ENCODE results near the gene CTNNA3. TPM values are rescaled to one million over a fixed set of nuclear protein-coding genes. Genes with fewer than 3 reads are reported as not detected.

CTNNA3 gene
- total RNA-seq, 1 experiment from 2014 or later, result 0.32 TPM

DNA sequence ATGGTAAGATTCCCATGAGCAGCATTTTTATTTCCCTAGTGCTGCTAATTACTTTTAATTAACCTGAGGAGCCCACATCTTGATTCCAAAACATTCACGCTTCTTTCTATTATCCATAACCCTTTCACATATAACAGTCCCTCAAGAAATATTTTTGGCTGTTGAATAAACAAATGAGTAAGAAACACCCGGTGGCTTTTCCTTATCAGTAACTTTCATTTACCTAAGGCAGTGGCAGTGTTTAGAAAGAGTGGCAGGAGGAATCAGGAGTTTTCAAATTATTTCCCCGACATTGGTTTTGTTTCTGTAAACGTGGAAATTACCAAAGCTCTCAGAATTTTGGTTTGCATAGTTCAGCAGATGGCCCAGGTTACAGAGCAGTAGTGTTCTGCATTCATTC lies 1785.8 kb downstream of the CTNNA3 start:
- H4K20me1 ChIP-seq (ENCODE audit: insufficient read depth), result no peaks in the 10 kb centered on the region
- intact Hi-C loops (cut with micrococcal nuclease), result no loop called here
- no peak overlapping the region for H3K9ac ChIP-seq (ENCODE audit: low read length)
- no peak overlapping the region for H2AFZ ChIP-seq (ENCODE audit: low read depth, low read length, poor library complexity, severe bottlenecking)
- no TSS peak for BruUV-seq (replicated peaks)
- DNase-seq (ENCODE audit: low read depth, low spot score) (no peak), ATAC-seq (no peak)
- H3K4me1 ChIP-seq (ENCODE audit: control insufficient read depth in 1 of 2, insufficient read depth in 2 of 2, low read length in 2 of 2), result no peaks in the 10 kb centered on the region
- no peak overlapping the region for H3K27ac ChIP-seq (ENCODE audit: low read depth, low read length)
- H3K9me3 ChIP-seq (ENCODE audit: control insufficient read depth in 1 of 2, insufficient read depth in 1 of 2, low read depth in 1 of 2, low read length in 2 of 2), result no peaks in the 10 kb centered on the region
- no peaks in the 10 kb centered on the region for H3K27me3 ChIP-seq (ENCODE audit: insufficient read depth, low read length)
- ChIA-PET POLR2A (no interaction called here), CTCF (no interaction called here), RAD21 (ENCODE audit: low non-redundant PET in 1 of 2, low total read pairs in 2 of 2, uncharacterized antibody in 2 of 2, unreplicated experiment in 2 of 2) (no interaction called here)
- H3K79me2 ChIP-seq (ENCODE audit: insufficient read depth, low read length), result no peaks in the 10 kb centered on the region
- H3K4me2 ChIP-seq (ENCODE audit: low read length), result no peak overlapping the region
- TF ChIP-seq, protein P1, sequence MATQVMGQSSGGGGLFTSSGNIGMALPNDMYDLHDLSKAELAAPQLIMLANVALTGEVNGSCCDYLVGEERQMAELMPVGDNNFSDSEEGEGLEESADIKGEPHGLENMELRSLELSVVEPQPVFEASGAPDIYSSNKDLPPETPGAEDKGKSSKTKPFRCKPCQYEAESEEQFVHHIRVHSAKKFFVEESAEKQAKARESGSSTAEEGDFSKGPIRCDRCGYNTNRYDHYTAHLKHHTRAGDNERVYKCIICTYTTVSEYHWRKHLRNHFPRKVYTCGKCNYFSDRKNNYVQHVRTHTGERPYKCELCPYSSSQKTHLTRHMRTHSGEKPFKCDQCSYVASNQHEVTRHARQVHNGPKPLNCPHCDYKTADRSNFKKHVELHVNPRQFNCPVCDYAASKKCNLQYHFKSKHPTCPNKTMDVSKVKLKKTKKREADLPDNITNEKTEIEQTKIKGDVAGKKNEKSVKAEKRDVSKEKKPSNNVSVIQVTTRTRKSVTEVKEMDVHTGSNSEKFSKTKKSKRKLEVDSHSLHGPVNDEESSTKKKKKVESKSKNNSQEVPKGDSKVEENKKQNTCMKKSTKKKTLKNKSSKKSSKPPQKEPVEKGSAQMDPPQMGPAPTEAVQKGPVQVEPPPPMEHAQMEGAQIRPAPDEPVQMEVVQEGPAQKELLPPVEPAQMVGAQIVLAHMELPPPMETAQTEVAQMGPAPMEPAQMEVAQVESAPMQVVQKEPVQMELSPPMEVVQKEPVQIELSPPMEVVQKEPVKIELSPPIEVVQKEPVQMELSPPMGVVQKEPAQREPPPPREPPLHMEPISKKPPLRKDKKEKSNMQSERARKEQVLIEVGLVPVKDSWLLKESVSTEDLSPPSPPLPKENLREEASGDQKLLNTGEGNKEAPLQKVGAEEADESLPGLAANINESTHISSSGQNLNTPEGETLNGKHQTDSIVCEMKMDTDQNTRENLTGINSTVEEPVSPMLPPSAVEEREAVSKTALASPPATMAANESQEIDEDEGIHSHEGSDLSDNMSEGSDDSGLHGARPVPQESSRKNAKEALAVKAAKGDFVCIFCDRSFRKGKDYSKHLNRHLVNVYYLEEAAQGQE (IDR thresholded peaks at IDR 0.05; ENCODE audit: low read depth), result no peak
- TF ChIP-seq RAD21 (IDR thresholded peaks at IDR 0.05; ENCODE audit: low read depth) (no peak), EZH2phosphoT487 (IDR thresholded peaks at IDR 0.05; ENCODE audit: borderline replicate concordance) (no peak), SRF (IDR thresholded peaks at IDR 0.05; ENCODE audit: low read depth) (no peak), TCF7L2 (IDR thresholded peaks at IDR 0.05; ENCODE audit: borderline replicate concordance, extremely low read depth, insufficient read depth, insufficient read length) (no peak)
- TF ChIP-seq, protein P2, sequence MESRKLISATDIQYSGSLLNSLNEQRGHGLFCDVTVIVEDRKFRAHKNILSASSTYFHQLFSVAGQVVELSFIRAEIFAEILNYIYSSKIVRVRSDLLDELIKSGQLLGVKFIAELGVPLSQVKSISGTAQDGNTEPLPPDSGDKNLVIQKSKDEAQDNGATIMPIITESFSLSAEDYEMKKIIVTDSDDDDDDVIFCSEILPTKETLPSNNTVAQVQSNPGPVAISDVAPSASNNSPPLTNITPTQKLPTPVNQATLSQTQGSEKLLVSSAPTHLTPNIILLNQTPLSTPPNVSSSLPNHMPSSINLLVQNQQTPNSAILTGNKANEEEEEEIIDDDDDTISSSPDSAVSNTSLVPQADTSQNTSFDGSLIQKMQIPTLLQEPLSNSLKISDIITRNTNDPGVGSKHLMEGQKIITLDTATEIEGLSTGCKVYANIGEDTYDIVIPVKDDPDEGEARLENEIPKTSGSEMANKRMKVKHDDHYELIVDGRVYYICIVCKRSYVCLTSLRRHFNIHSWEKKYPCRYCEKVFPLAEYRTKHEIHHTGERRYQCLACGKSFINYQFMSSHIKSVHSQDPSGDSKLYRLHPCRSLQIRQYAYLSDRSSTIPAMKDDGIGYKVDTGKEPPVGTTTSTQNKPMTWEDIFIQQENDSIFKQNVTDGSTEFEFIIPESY (IDR thresholded peaks at IDR 0.05; ENCODE audit: extremely low read depth, insufficient replicate concordance, low read length), result no peak
- no peaks in the 10 kb centered on the region for H3K36me3 ChIP-seq (ENCODE audit: control insufficient read depth in 1 of 2, insufficient read depth in 2 of 2, low read length in 2 of 2)
- H3K9me2 ChIP-seq (ENCODE audit: insufficient read depth), result no peaks in the 10 kb centered on the region
- H3K4me3 ChIP-seq (replicated peaks in 1 of 2; ENCODE audit: low read depth in 1 of 2, low read length in 2 of 2), result no peak overlapping the region
